ENCODE results near the gene SUN1. TPM values are rescaled to one million over a fixed set of nuclear protein-coding genes. Genes with fewer than 3 reads are reported as not detected.
"Not testable (repeated sequence)": the region's sequence is repeated elsewhere in the genome, so short reads cannot be mapped to it uniquely, and the experiment has no call there.

The SUN1 gene
- total and polyA plus RNA-seq, 2 experiments from 2014 or later, result 72.3 to 109 TPM

GRCh38 chr7:800692-801091 lies 31.6 kb upstream of the SUN1 start:
- TF ChIP-seq EZH2phosphoT487 (IDR thresholded peaks at IDR 0.05; ENCODE audit: low read depth, severe bottlenecking, unreplicated experiment), result no peak
- TF ChIP-seq, protein P1, sequence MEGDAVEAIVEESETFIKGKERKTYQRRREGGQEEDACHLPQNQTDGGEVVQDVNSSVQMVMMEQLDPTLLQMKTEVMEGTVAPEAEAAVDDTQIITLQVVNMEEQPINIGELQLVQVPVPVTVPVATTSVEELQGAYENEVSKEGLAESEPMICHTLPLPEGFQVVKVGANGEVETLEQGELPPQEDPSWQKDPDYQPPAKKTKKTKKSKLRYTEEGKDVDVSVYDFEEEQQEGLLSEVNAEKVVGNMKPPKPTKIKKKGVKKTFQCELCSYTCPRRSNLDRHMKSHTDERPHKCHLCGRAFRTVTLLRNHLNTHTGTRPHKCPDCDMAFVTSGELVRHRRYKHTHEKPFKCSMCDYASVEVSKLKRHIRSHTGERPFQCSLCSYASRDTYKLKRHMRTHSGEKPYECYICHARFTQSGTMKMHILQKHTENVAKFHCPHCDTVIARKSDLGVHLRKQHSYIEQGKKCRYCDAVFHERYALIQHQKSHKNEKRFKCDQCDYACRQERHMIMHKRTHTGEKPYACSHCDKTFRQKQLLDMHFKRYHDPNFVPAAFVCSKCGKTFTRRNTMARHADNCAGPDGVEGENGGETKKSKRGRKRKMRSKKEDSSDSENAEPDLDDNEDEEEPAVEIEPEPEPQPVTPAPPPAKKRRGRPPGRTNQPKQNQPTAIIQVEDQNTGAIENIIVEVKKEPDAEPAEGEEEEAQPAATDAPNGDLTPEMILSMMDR (IDR thresholded peaks at IDR 0.05; ENCODE audit: poor library complexity), result no peak
- H3K9me3 ChIP-seq (ENCODE audit: low read depth), result no peaks in the 10 kb centered on the region
- H3K27ac ChIP-seq, result no peak overlapping the region

GRCh38 chr7:801351-801750 lies 30.9 kb upstream of the SUN1 start:
- not testable (repeated sequence) for H4K20me1 ChIP-seq (ENCODE audit: insufficient read depth, poor library complexity, severe bottlenecking); H3K27ac ChIP-seq; H3K79me2 ChIP-seq; DNase-seq (ENCODE audit: low spot score); H3K4me1 ChIP-seq (ENCODE audit: insufficient read depth); H3K36me3 ChIP-seq (replicated peaks; ENCODE audit: insufficient read depth, low read depth); H2AFZ ChIP-seq; H3K9me3 ChIP-seq (ENCODE audit: low read depth); H3K4me3 ChIP-seq; H3K27me3 ChIP-seq; H3K9me2 ChIP-seq (replicated peaks; ENCODE audit: insufficient read depth); H3K4me2 ChIP-seq
- 81% methylated on average over 6 of the region's 6 CpGs for WGBS (ENCODE audit: low lambda C conversion rate, missing lambda C conversion rate)

More at GRCh38 chr7:800692-801091, 31.6 kb upstream of the SUN1 start:
- H3K36me3 ChIP-seq (replicated peaks; ENCODE audit: insufficient read depth, low read depth), result no peaks in the 10 kb centered on the region
- H2AFZ ChIP-seq, result no peak overlapping the region
- no peak for DNase-seq (ENCODE audit: low spot score)
- H3K9me2 ChIP-seq (replicated peaks; ENCODE audit: insufficient read depth), result no peaks in the 10 kb centered on the region
- no peak overlapping the region for H3K4me2 ChIP-seq
- no peaks in the 10 kb centered on the region for H3K79me2 ChIP-seq
- no peak overlapping the region for H3K4me3 ChIP-seq
- 92% methylated on average over 7 of the region's 7 CpGs for WGBS (ENCODE audit: low lambda C conversion rate, missing lambda C conversion rate)
- no peaks in the 10 kb centered on the region for H4K20me1 ChIP-seq (ENCODE audit: insufficient read depth, poor library complexity, severe bottlenecking)
- no peaks in the 10 kb centered on the region for H3K27me3 ChIP-seq
- no peaks in the 10 kb centered on the region for H3K4me1 ChIP-seq (ENCODE audit: insufficient read depth)

- peak; percentile 49 for DNase-seq (ENCODE audit: low spot score)
- H3K4me2 ChIP-seq, result no peak overlapping the region
These were observed 30.3 kb upstream of the SUN1 start for GRCh38 chr7:801940-802381.

GRCh38 chr7:802500-803242 lies 29.6 kb upstream of the SUN1 start:
- Histone ChIP-seq H3K4me1 (ENCODE audit: insufficient read depth) (no peaks in the 10 kb centered on the region), H2AFZ (no peak overlapping the region), H3K27ac (peak overlapping the region; percentile 68), H4K20me1 (ENCODE audit: insufficient read depth, poor library complexity, severe bottlenecking) (no peaks in the 10 kb centered on the region), H3K27me3 (no peaks in the 10 kb centered on the region), H3K4me3 (no peak overlapping the region), H3K36me3 (replicated peaks; ENCODE audit: insufficient read depth, low read depth) (no peaks in the 10 kb centered on the region), H3K9me2 (replicated peaks; ENCODE audit: insufficient read depth) (no peaks in the 10 kb centered on the region), H3K9me3 (ENCODE audit: low read depth) (no peaks in the 10 kb centered on the region), H3K4me2 (no peak overlapping the region), H3K79me2 (no peaks in the 10 kb centered on the region)
- TF ChIP-seq EZH2 (IDR thresholded peaks at IDR 0.05; ENCODE audit: borderline replicate concordance) (no peak), EZH2phosphoT487 (IDR thresholded peaks at IDR 0.05; ENCODE audit: low read depth, severe bottlenecking, unreplicated experiment) (no peak)
- TF ChIP-seq, protein P1 (IDR thresholded peaks at IDR 0.05; ENCODE audit: poor library complexity), result no peak
- no peak for DNase-seq (ENCODE audit: low spot score)
- WGBS (ENCODE audit: low lambda C conversion rate, missing lambda C conversion rate), result 93% methylated on average over 17 of the region's 18 CpGs

More at GRCh38 chr7:801940-802381, 30.3 kb upstream of the SUN1 start:
- TF ChIP-seq EZH2 (IDR thresholded peaks at IDR 0.05; ENCODE audit: borderline replicate concordance), result no peak
- TF ChIP-seq, protein P1 (IDR thresholded peaks at IDR 0.05; ENCODE audit: poor library complexity), result no peak
- no peak for TF ChIP-seq EZH2phosphoT487 (IDR thresholded peaks at IDR 0.05; ENCODE audit: low read depth, severe bottlenecking, unreplicated experiment)
- 68% methylated on average over 17 of the region's 19 CpGs for WGBS (ENCODE audit: low lambda C conversion rate, missing lambda C conversion rate)
- Histone ChIP-seq H3K27ac (peak overlapping the region; percentile 68), H3K9me2 (replicated peaks; ENCODE audit: insufficient read depth) (no peaks in the 10 kb centered on the region), H4K20me1 (ENCODE audit: insufficient read depth, poor library complexity, severe bottlenecking) (no peaks in the 10 kb centered on the region), H3K9me3 (ENCODE audit: low read depth) (no peaks in the 10 kb centered on the region), H2AFZ (no peak overlapping the region), H3K27me3 (no peaks in the 10 kb centered on the region), H3K36me3 (replicated peaks; ENCODE audit: insufficient read depth, low read depth) (no peaks in the 10 kb centered on the region), H3K79me2 (no peaks in the 10 kb centered on the region), H3K4me1 (ENCODE audit: insufficient read depth) (no peaks in the 10 kb centered on the region), H3K4me3 (no peak overlapping the region)
